ENCODE measurements around the gene ENGASE.

GRCh38 chr17:79091226-79091670 lies 16.6 kb downstream of the ENGASE start:
- TF ChIP-seq, protein P1, sequence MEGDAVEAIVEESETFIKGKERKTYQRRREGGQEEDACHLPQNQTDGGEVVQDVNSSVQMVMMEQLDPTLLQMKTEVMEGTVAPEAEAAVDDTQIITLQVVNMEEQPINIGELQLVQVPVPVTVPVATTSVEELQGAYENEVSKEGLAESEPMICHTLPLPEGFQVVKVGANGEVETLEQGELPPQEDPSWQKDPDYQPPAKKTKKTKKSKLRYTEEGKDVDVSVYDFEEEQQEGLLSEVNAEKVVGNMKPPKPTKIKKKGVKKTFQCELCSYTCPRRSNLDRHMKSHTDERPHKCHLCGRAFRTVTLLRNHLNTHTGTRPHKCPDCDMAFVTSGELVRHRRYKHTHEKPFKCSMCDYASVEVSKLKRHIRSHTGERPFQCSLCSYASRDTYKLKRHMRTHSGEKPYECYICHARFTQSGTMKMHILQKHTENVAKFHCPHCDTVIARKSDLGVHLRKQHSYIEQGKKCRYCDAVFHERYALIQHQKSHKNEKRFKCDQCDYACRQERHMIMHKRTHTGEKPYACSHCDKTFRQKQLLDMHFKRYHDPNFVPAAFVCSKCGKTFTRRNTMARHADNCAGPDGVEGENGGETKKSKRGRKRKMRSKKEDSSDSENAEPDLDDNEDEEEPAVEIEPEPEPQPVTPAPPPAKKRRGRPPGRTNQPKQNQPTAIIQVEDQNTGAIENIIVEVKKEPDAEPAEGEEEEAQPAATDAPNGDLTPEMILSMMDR (IDR thresholded peaks at IDR 0.05; ENCODE audit: low read length) = no peak
- TF ChIP-seq EZH2 (IDR thresholded peaks at IDR 0.05; ENCODE audit: borderline replicate concordance, low read length) = no peak

Data from OCI-LY1 (cell line).